Right lobe of liver (tissue), 4 donors: ENCODE data around the gene GTF3C2.

Source experiments
- CTCF ChIP-seq, 4 donors: fragments of 200-600 bp in 3 of 4; fragments of 450-650 bp in 1 of 4; IDR thresholded peaks; one replicate each; pipeline versions ENCODE4 v1.5.1 to v1.8.0; 2016 to 2022; ENCODE audit warnings: antibody characterized with exemption in 4 of 4, mild to moderate bottlenecking in 2 of 4
- POLR2A ChIP-seq: fragments of 450-650 bp; IDR thresholded peaks from one replicate; pipeline ENCODE4 v1.6.1; 2017; ENCODE audit warnings: antibody characterized with exemption, mild to moderate bottlenecking
- donor health status: DM: no; HTN: no; CAD: no.
- donor health status: DM: no; HTN: no; CAD: no.
- donor health status: DM: no; HTN: yes; CAD: no.

- TF ChIP-seq CTCF (IDR thresholded peaks at IDR 0.05): no peak
- TF ChIP-seq POLR2A: no peak
Measured at GRCh38 chr2:27354597-27354927, 2.0 kb downstream of the GTF3C2 start.
